ENCODE measurements around the gene UNC80. TPM values are rescaled to one million over a fixed set of nuclear protein-coding genes. Genes with fewer than 3 reads are reported as not detected.

The UNC80 gene
- total and polyA plus RNA-seq, 2 of the 13 experiments (the other 11 are each of a cell fraction or from before 2014, with no cell fraction given) = not detected

- TF ChIP-seq CCDC6 (CRISPR knock-in tag; IDR thresholded peaks at IDR 0.05) (peak; percentile 70; the same call in 1 of the 2 replicates), HMGXB3 (CRISPR knock-in tag; IDR thresholded peaks at IDR 0.05; ENCODE audit: borderline replicate concordance) (no peak; the same call in 1 of the 2 replicates), POLR2A (IDR thresholded peaks at IDR 0.05; ENCODE audit: insufficient read depth in 1 of 2, low read depth in 2 of 2, low read length in 2 of 2) (peak; percentile 77 to 92), ZBTB38 (CRISPR knock-in tag; IDR thresholded peaks at IDR 0.05) (peak; percentile 63; the same call in 1 of the 2 replicates), AKNA (CRISPR knock-in tag; IDR thresholded peaks at IDR 0.05; ENCODE audit: borderline replicate concordance) (no peak), PHF8 (CRISPR knock-in tag; IDR thresholded peaks at IDR 0.05) (peak; percentile 93), E2F5 (CRISPR knock-in tag; conservative IDR thresholded peaks at IDR 0.05) (no peak; the same call in none of the 2 replicates), SMAD9 (CRISPR knock-in tag; IDR thresholded peaks at IDR 0.05) (no peak; the same call in 1 of the 2 replicates), ONECUT2 (CRISPR knock-in tag; IDR thresholded peaks at IDR 0.05) (no peak), ZNF337 (CRISPR knock-in tag; IDR thresholded peaks at IDR 0.05; ENCODE audit: borderline replicate concordance, low read depth) (no peak), SIX1 (CRISPR knock-in tag; IDR thresholded peaks at IDR 0.05; ENCODE audit: borderline replicate concordance) (no peak), TFDP1 (CRISPR knock-in tag; IDR thresholded peaks at IDR 0.05; ENCODE audit: borderline replicate concordance) (peak; percentile 82; the same call in 1 of the 2 replicates), LBX2 (CRISPR knock-in tag; IDR thresholded peaks at IDR 0.05; ENCODE audit: borderline replicate concordance) (0 out of 2 replicates have a peak, but pooled peaks have one; percentile 45)
Measured at GRCh38 chr2:210002158-210003157, 230.8 kb downstream of the UNC80 start, which contains the start of gene RPE (continued).
